ENCODE measurements around the gene MALRD1.

MALRD1 gene

DNA sequence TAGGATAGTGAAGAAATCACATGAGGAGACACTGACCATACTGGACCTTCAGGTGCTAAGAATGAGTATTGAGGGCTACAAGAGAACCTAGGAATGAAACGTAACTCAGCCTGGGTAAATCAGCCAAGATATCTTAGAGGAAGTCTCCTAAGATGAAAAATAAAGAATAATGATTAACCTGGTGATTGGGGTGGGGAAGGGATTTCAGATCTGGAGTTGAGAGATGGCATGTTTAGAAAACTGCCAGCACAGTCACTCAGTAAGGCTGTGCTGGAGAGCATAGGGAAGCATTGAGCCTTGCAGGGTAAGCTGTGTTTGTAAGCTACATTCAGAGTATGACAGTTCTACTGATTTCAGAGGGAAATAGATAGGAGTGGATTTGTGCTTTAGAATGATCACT is 1.9 kb upstream of the MALRD1 start:
- no peak for DNase-seq

GRCh38 chr10:19048891-19049290 is 290 bp downstream of the MALRD1 start:
- Mint-ChIP-seq H3K4me1 (peaks cover 32% of the 10 kb centered on the region), H3K4me3 (no peak overlapping the region), H3K36me3 (ENCODE audit: low read depth) (no peaks in the 10 kb centered on the region), H3K9me3 (no peaks in the 10 kb centered on the region), H3K27ac (peak overlapping the region; percentile 53), H3K27me3 (ENCODE audit: low read depth, poor library complexity) (peaks cover 7% of the 10 kb centered on the region)
- DNase-seq, result no peak
- TF ChIP-seq, protein P1, sequence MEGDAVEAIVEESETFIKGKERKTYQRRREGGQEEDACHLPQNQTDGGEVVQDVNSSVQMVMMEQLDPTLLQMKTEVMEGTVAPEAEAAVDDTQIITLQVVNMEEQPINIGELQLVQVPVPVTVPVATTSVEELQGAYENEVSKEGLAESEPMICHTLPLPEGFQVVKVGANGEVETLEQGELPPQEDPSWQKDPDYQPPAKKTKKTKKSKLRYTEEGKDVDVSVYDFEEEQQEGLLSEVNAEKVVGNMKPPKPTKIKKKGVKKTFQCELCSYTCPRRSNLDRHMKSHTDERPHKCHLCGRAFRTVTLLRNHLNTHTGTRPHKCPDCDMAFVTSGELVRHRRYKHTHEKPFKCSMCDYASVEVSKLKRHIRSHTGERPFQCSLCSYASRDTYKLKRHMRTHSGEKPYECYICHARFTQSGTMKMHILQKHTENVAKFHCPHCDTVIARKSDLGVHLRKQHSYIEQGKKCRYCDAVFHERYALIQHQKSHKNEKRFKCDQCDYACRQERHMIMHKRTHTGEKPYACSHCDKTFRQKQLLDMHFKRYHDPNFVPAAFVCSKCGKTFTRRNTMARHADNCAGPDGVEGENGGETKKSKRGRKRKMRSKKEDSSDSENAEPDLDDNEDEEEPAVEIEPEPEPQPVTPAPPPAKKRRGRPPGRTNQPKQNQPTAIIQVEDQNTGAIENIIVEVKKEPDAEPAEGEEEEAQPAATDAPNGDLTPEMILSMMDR (IDR thresholded peaks at IDR 0.05), result no peak

More for the DNA sequence above, 1.9 kb upstream of the MALRD1 start:
- H3K27ac Mint-ChIP-seq, result no peak overlapping the region
- TF ChIP-seq, protein P1 (IDR thresholded peaks at IDR 0.05), result no peak
- peaks cover 27% of the 10 kb centered on the region for H3K4me1 Mint-ChIP-seq
- peaks cover 4% of the 10 kb centered on the region for H3K27me3 Mint-ChIP-seq (ENCODE audit: low read depth, poor library complexity)
- H3K36me3 Mint-ChIP-seq (ENCODE audit: low read depth), result no peaks in the 10 kb centered on the region
- no peaks in the 10 kb centered on the region for H3K9me3 Mint-ChIP-seq
- H3K4me3 Mint-ChIP-seq, result no peak overlapping the region

DNA sequence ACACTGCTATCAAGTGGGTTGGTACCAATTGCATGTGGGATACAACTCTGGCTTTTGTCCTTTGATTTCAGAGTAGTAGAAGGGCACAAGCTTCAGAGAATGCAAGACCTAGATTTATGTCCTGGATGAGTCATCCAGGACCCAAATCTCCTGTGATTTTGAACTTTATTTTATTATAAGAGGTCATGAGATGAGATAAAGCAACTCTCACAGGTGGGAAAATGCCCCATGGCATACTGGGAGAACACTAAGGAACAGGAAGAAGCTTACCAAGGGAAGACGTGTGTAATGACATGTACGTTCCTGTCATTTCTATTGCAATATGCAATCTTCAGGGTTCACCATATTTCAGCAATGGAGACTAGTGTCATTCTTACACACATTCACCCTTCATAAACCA is 966 bp downstream of the MALRD1 start:
- H3K27me3 Mint-ChIP-seq (ENCODE audit: low read depth, poor library complexity), result peaks cover 2% of the 10 kb centered on the region
- no peak for DNase-seq
- H3K27ac Mint-ChIP-seq, result no peak overlapping the region
- no peaks in the 10 kb centered on the region for H3K9me3 Mint-ChIP-seq
- H3K4me3 Mint-ChIP-seq, result no peak overlapping the region
- peaks cover 32% of the 10 kb centered on the region for H3K4me1 Mint-ChIP-seq
- no peaks in the 10 kb centered on the region for H3K36me3 Mint-ChIP-seq (ENCODE audit: low read depth)
- TF ChIP-seq, protein P1 (IDR thresholded peaks at IDR 0.05), result no peak

GRCh38 chr10:19054289-19054835 is 5.8 kb downstream of the MALRD1 start:
- Mint-ChIP-seq H3K9me3 (no peaks in the 10 kb centered on the region), H3K4me1 (peaks cover 12% of the 10 kb centered on the region), H3K36me3 (ENCODE audit: low read depth) (no peaks in the 10 kb centered on the region), H3K4me3 (no peak overlapping the region), H3K27me3 (ENCODE audit: low read depth, poor library complexity) (peaks cover 5% of the 10 kb centered on the region), H3K27ac (no peak overlapping the region)
- no peak for DNase-seq
- TF ChIP-seq, protein P1 (IDR thresholded peaks at IDR 0.05), result no peak

DNA sequence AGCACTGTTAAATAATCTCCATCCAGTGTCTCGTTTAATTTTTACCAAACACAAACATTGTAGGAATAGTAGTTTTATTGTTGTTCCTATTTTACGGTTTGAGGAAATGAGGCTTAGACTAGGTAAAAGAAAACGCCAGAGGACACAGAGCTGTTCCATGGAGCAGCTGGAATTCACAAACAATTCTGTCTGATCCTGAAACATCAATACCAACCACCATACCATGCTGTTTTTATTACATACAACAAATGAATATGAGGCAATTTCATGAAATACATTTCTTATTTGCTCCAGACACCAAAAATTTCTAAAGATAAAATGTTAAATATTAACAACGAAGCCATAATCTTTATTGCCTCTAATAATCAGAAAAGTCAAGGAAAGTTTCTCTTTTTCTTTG is 9.4 kb downstream of the MALRD1 start:
- no peaks in the 10 kb centered on the region for H3K36me3 Mint-ChIP-seq (ENCODE audit: low read depth)
- no peak overlapping the region for H3K4me3 Mint-ChIP-seq
- no peaks in the 10 kb centered on the region for H3K4me1 Mint-ChIP-seq
- peaks cover 2% of the 10 kb centered on the region for H3K27me3 Mint-ChIP-seq (ENCODE audit: low read depth, poor library complexity)
- TF ChIP-seq, protein P1 (IDR thresholded peaks at IDR 0.05), result no peak
- no peak for DNase-seq
- H3K9me3 Mint-ChIP-seq, result no peaks in the 10 kb centered on the region
- no peak overlapping the region for H3K27ac Mint-ChIP-seq

- H3K36me3 Mint-ChIP-seq (ENCODE audit: low read depth), result no peaks in the 10 kb centered on the region
- no peak for DNase-seq
- TF ChIP-seq, protein P1 (IDR thresholded peaks at IDR 0.05), result no peak
- no peak overlapping the region for H3K4me3 Mint-ChIP-seq
- H3K27ac Mint-ChIP-seq, result no peak overlapping the region
- no peaks in the 10 kb centered on the region for H3K4me1 Mint-ChIP-seq
- H3K27me3 Mint-ChIP-seq (ENCODE audit: low read depth, poor library complexity), result no peaks in the 10 kb centered on the region
- H3K9me3 Mint-ChIP-seq, result no peaks in the 10 kb centered on the region
Observed at GRCh38 chr10:19063986-19064385, 15.4 kb downstream of the MALRD1 start.

Data from nephron progenitor cell (in vitro differentiated cells).